GM12891 (cell line): ENCODE results near the gene RNU6-7.

Experiments
- POLR2AphosphoS5 ChIP-seq: IDR thresholded peaks from 2 replicates; pipeline ENCODE4 v1.6.1; 2011; ENCODE audit warnings: low read depth, low read length, control low read depth
- SPI1 ChIP-seq: IDR thresholded peaks from 2 replicates; pipeline ENCODE4 v1.6.1; 2011; ENCODE audit warnings: low read depth, low read length, control low read depth

GRCh38 chr14:32205984-32206383 lies 4.1 kb downstream of the RNU6-7 start:
- TF ChIP-seq POLR2AphosphoS5 (no peak), SPI1 (peak; percentile 93)
